HCT116 (cell line): Measurements from ENCODE around the gene WDR72. TPM values are rescaled to one million over a fixed set of nuclear protein-coding genes. Genes with fewer than 3 reads are reported as not detected.

Experiments used
- ATAC-seq: fragments of 200-7000 bp; cut with Tn5 transposase; 2 replicates; pipeline ENCODE4 v1.9.1; 2020; ENCODE audit warnings: mild to moderate bottlenecking, moderate library complexity
- BruUV-seq: library from RNA; stranded (reverse); fragments of 400-500 nt; replicated peaks from 2 replicates; lab custom pipeline; 2021; lab: Mats Ljungman, UMichigan
- CTCF ChIA-PET: fragments of 300-600 bp; sonication (Branson Sonifier 250); formaldehyde crosslinking; loops from one replicate; lab custom pipeline; 2021; ENCODE audit warnings: antibody characterized with exemption; lab: Charles Lee
- POLR2A ChIA-PET: fragments of 300-600, 350-600 bp; sonication (Branson Sonifier 250); formaldehyde crosslinking; loops from one replicate; lab custom pipeline; 2021; ENCODE audit warnings: antibody characterized with exemption; lab: Charles Lee
- RAD21 ChIA-PET, 2 experiments: fragments of 300-600 bp; sonication (Branson Sonifier 250); formaldehyde crosslinking; loops; one replicate each; lab custom pipeline; 2023; ENCODE audit warnings: low total read pairs in 2 of 2; ENCODE audit not compliant: uncharacterized antibody in 2 of 2, unreplicated experiment in 2 of 2, low non-redundant PET in 1 of 2; lab: Charles Lee
- DNase-seq: peaks from one replicate; pipeline ENCODE4 v3.0.0-alpha.2; 2010; ENCODE audit warnings: low read depth, low spot score
- H2AFZ ChIP-seq: fragments of 200-600 bp; shearing (Covaris generic), sonication (generic); 2 replicates; pipeline ENCODE4 v1.6.1; 2017; ENCODE audit warnings: low read depth, mixed run types, mixed read lengths, antibody characterized with exemption, low read length; ENCODE audit not compliant: poor library complexity, severe bottlenecking
- H3K27ac ChIP-seq: 2 replicates; pipeline ENCODE4 v1.5.1; 2012; ENCODE audit warnings: low read depth, low read length
- H3K27me3 ChIP-seq: fragments of 200-600 bp; sonication (generic); 2 replicates; pipeline ENCODE4 v1.6.1; 2016; ENCODE audit warnings: mixed run types, low read length, mixed read lengths; ENCODE audit not compliant: insufficient read depth
- H3K36me3 ChIP-seq, 2 experiments: fragments of 200-500 bp in 1 of 2; fragments of 200-600 bp in 1 of 2; sonication (Bioruptor generic) in 1 of 2; sonication (generic) in 1 of 2; 2 replicates each; pipeline versions ENCODE4 v1.5.1 to v1.6.1; 2014 to 2016; ENCODE audit warnings: low read length in 2 of 2, inconsistent platforms in 1 of 2, mixed read lengths in 1 of 2, mixed run types in 1 of 2; ENCODE audit not compliant: insufficient read depth in 2 of 2, control insufficient read depth in 1 of 2
- H3K4me1 ChIP-seq, 2 experiments: fragments of 200-600 bp in 1 of 2; sonication (generic) in 1 of 2; 2 replicates each; pipeline versions ENCODE4 v1.5.1 to v1.6.1; 2012 to 2017; ENCODE audit warnings: low read length in 2 of 2, inconsistent platforms in 1 of 2, mild to moderate bottlenecking in 1 of 2, mixed read lengths in 1 of 2, mixed run types in 1 of 2, moderate library complexity in 1 of 2; ENCODE audit not compliant: insufficient read depth in 2 of 2, control insufficient read depth in 1 of 2
- H3K4me2 ChIP-seq: fragments of 200-600 bp; sonication (generic); 2 replicates; pipeline ENCODE4 v1.6.1; 2017; ENCODE audit warnings: mixed run types, low read length, mixed read lengths
- H3K4me3 ChIP-seq, 2 experiments: fragments of 200-600 bp in 1 of 2; sonication (generic) in 1 of 2; replicated peaks in 1 of 2; 2 replicates each; pipeline ENCODE4 v1.5.1; 2011 to 2016; ENCODE audit warnings: low read length in 2 of 2, control low read depth in 1 of 2, low read depth in 1 of 2, mild to moderate bottlenecking in 1 of 2, mixed read lengths in 1 of 2, mixed run types in 1 of 2
- H3K79me2 ChIP-seq: fragments of 200-600 bp; sonication (generic); 2 replicates; pipeline ENCODE4 v1.6.1; 2017; ENCODE audit warnings: mild to moderate bottlenecking, mixed run types, low read length, moderate library complexity, mixed read lengths; ENCODE audit not compliant: insufficient read depth
- H3K9ac ChIP-seq: fragments of 200-600 bp; sonication (generic); 2 replicates; pipeline ENCODE4 v1.6.1; 2016; ENCODE audit warnings: low read length, mixed read lengths
- H3K9me2 ChIP-seq: fragments of 200-600 bp; sonication (generic), shearing (Covaris generic); 2 replicates; pipeline ENCODE4 v1.6.1; 2017; ENCODE audit warnings: mixed run types, mild to moderate bottlenecking, moderate library complexity; ENCODE audit not compliant: insufficient read depth
- H3K9me3 ChIP-seq, 2 experiments: fragments of 200-500 bp in 1 of 2; fragments of 200-600 bp in 1 of 2; sonication (Bioruptor generic) in 1 of 2; sonication (generic) in 1 of 2; 2 replicates each; pipeline ENCODE4 v1.6.1; 2014 to 2017; ENCODE audit warnings: low read length in 2 of 2, mixed read lengths in 2 of 2, inconsistent platforms in 1 of 2, low read depth in 1 of 2, mild to moderate bottlenecking in 1 of 2, mixed run types in 1 of 2, moderate library complexity in 1 of 2; ENCODE audit not compliant: control insufficient read depth in 1 of 2, insufficient read depth in 1 of 2
- H4K20me1 ChIP-seq: fragments of 200-600 bp; sonication (generic), shearing (Covaris generic); 2 replicates; pipeline ENCODE4 v1.6.1; 2017; ENCODE audit warnings: mixed run types, mild to moderate bottlenecking, moderate library complexity; ENCODE audit not compliant: insufficient read depth
- ATF3 ChIP-seq: IDR thresholded peaks from 2 replicates; pipeline ENCODE4 v1.6.1; 2012
- CBX3 ChIP-seq: IDR thresholded peaks from 2 replicates; pipeline ENCODE4 v1.6.1; 2012; ENCODE audit warnings: low read depth
- CEBPB ChIP-seq: IDR thresholded peaks from 2 replicates; pipeline ENCODE4 v1.6.1; 2012; ENCODE audit warnings: low read depth
- CTCF ChIP-seq, 3 experiments: fragments of 200-600 bp in 1 of 3; sonication (generic) in 1 of 3; IDR thresholded peaks in 2 of 3; conservative IDR thresholded peaks in 1 of 3; 2 replicates each; pipeline ENCODE4 v1.5.1; 2012 to 2017; ENCODE audit warnings: low read depth in 2 of 3, low read length in 2 of 3, antibody characterized with exemption in 1 of 3, borderline replicate concordance in 1 of 3, control low read depth in 1 of 3, mild to moderate bottlenecking in 1 of 3, mixed read lengths in 1 of 3, mixed run types in 1 of 3, moderate library complexity in 1 of 3; ENCODE audit not compliant: insufficient read depth in 1 of 3
- EGR1 ChIP-seq: IDR thresholded peaks from 2 replicates; pipeline ENCODE4 v1.6.1; 2012; ENCODE audit warnings: low read depth
- ELF1 ChIP-seq: IDR thresholded peaks from 2 replicates; pipeline ENCODE4 v1.6.1; 2012; ENCODE audit warnings: low read depth, borderline replicate concordance
- EZH2 ChIP-seq: fragments of 200-600 bp; sonication (generic); IDR thresholded peaks from 2 replicates; pipeline ENCODE4 v1.6.1; 2017; ENCODE audit warnings: antibody characterized with exemption, mixed run types
- EZH2phosphoT487 ChIP-seq: fragments of 200-600 bp; IDR thresholded peaks from 2 replicates; pipeline ENCODE4 v1.6.1; 2018; ENCODE audit warnings: antibody characterized with exemption, borderline replicate concordance
- FOSL1 ChIP-seq: IDR thresholded peaks from 2 replicates; pipeline ENCODE4 v1.6.1; 2012; ENCODE audit warnings: low read depth
- MAX ChIP-seq: IDR thresholded peaks from 2 replicates; pipeline ENCODE4 v1.6.1; 2012
- POLR2AphosphoS5 ChIP-seq: IDR thresholded peaks from 2 replicates; pipeline ENCODE4 v1.6.1; 2011; ENCODE audit warnings: mild to moderate bottlenecking, low read depth, low read length, moderate library complexity
- RAD21 ChIP-seq: IDR thresholded peaks from 2 replicates; pipeline ENCODE4 v1.6.1; 2012; ENCODE audit warnings: low read depth, mild to moderate bottlenecking
- SIN3A ChIP-seq: IDR thresholded peaks from 2 replicates; pipeline ENCODE4 v1.6.1; 2012; ENCODE audit warnings: low read depth
- SP1 ChIP-seq: IDR thresholded peaks from 2 replicates; pipeline ENCODE4 v1.6.1; 2012; ENCODE audit warnings: low read depth
- SRF ChIP-seq: IDR thresholded peaks from 2 replicates; pipeline ENCODE4 v1.6.1; 2012; ENCODE audit warnings: low read depth
- TCF7L2 ChIP-seq: IDR thresholded peaks from 2 replicates; pipeline ENCODE4 v1.7.0; 2011; ENCODE audit warnings: borderline replicate concordance, inconsistent platforms; ENCODE audit not compliant: insufficient read depth, insufficient read length; ENCODE audit errors: extremely low read depth
- YY1 ChIP-seq: IDR thresholded peaks from 2 replicates; pipeline ENCODE4 v1.6.1; 2011; ENCODE audit warnings: low read length, low read depth, moderate library complexity, mild to moderate bottlenecking; ENCODE audit not compliant: insufficient replicate concordance; ENCODE audit errors: extremely low read depth
- ZBTB33 ChIP-seq: IDR thresholded peaks from 2 replicates; pipeline ENCODE4 v1.6.1; 2011; ENCODE audit warnings: mild to moderate bottlenecking, low read length, moderate library complexity; ENCODE audit not compliant: insufficient replicate concordance; ENCODE audit errors: extremely low read depth
- ZFX ChIP-seq: fragments of 450-650 bp; IDR thresholded peaks from 2 replicates; pipeline ENCODE4 v1.6.1; 2017
- ZNF274 ChIP-seq: fragments of 200-500 bp; sonication (Bioruptor generic); IDR thresholded peaks from 2 replicates; pipeline ENCODE4 v1.6.1; 2014; ENCODE audit warnings: mild to moderate bottlenecking, low read depth, low read length, inconsistent platforms
- intact Hi-C: fragments of 100-400 bp; cut with micrococcal nuclease; formaldehyde crosslinking; loops from 2 replicates; pipeline ENCODE4 v1.10.0; 2022
- total RNA-seq: library from RNA; stranded (reverse); gene quantifications from one replicate; pipeline ENCODE4 v1.2.1, GENCODE V29; 2021; ENCODE audit not compliant: unreplicated experiment

Gene WDR72
- total RNA-seq, 1 experiment from 2014 or later, result 5.8 TPM

GRCh38 chr15:53569751-53570480, 189.5 kb downstream of the WDR72 start:
- ChIA-PET POLR2A (interaction anchor here (0.7 kb wide), 1 partner anchor 10 kb away, joined by 3 read pairs; no protein-coding TSS in a partner anchor), RAD21 (no interaction called here), CTCF (no interaction called here)
- no peaks in the 10 kb centered on the region for H3K4me1 ChIP-seq
- no peaks in the 10 kb centered on the region for H3K9me2 ChIP-seq
- DNase-seq (no peak), ATAC-seq (no peak)
- no peak overlapping the region for H3K27ac ChIP-seq
- no peaks in the 10 kb centered on the region for H3K36me3 ChIP-seq
- intact Hi-C loops, result no loop called here
- H3K27me3 ChIP-seq, result no peaks in the 10 kb centered on the region; the same call in 1 of the 2 replicates
- no peak overlapping the region for H3K4me3 ChIP-seq
- TF ChIP-seq ELF1 (no peak), EGR1 (no peak), POLR2AphosphoS5 (no peak), RAD21 (no peak), CTCF (IDR thresholded peaks at IDR 0.05 in 2 of 3, conservative IDR thresholded peaks at IDR 0.05 in 1 of 3; ENCODE audit: borderline replicate concordance in 1 of 3, insufficient read depth in 1 of 3, low read depth in 2 of 3, low read length in 2 of 3) (no peak), ATF3 (no peak), ZNF274 (no peak), YY1 (no peak), EZH2 (no peak), SIN3A (no peak), EZH2phosphoT487 (no peak), MAX (no peak), CEBPB (no peak), SP1 (no peak), ZFX (no peak), CBX3 (no peak), FOSL1 (no peak), SRF (no peak), ZBTB33 (no peak), TCF7L2 (no peak)
- H4K20me1 ChIP-seq, result no peaks in the 10 kb centered on the region
- no peak overlapping the region for H3K9ac ChIP-seq
- H3K79me2 ChIP-seq, result no peaks in the 10 kb centered on the region
- no peak overlapping the region for H3K4me2 ChIP-seq
- no TSS peak for BruUV-seq
- H2AFZ ChIP-seq, result no peak overlapping the region
- no peaks in the 10 kb centered on the region for H3K9me3 ChIP-seq
